HG03442 (cell line): ENCODE measurements around the gene RPS17.

ENCODE experiments used
- ATAC-seq: cut with Tn5 transposase; IDR thresholded peaks from one replicate; pipeline ENCODE4 v1.9.1; 2021; ENCODE audit warnings: mild to moderate bottlenecking, moderate library complexity; ENCODE audit not compliant: unreplicated experiment

The RPS17 gene

GRCh38 chr15:82540055-82540983 is at the start of gene RPS17:
TSS of gene RPS17 (minus strand) at chr15:82540457. CDS start at chr15:82540428, 29 bp downstream.
- peak; percentile 90 for ATAC-seq

- no peak for ATAC-seq
Observed at GRCh38 chr15:82587805-82588204, 47.5 kb upstream of the RPS17 start.

- ATAC-seq: no peak
Observed at GRCh38 chr15:82585072-82585471, 44.8 kb upstream of the RPS17 start.

GRCh38 chr15:82580713-82581112 is 40.5 kb upstream of the RPS17 start:
- ATAC-seq: no peak

GRCh38 chr15:82575335-82575734 is 35.1 kb upstream of the RPS17 start:
- no peak for ATAC-seq

GRCh38 chr15:82572986-82573385 is 32.7 kb upstream of the RPS17 start:
- ATAC-seq: no peak

- no peak for ATAC-seq
Observed at GRCh38 chr15:82572311-82572710, 32.1 kb upstream of the RPS17 start.

GRCh38 chr15:82571722-82572222 is 31.5 kb upstream of the RPS17 start:
- ATAC-seq: no peak

GRCh38 chr15:82570721-82571508 is 30.7 kb upstream of the RPS17 start:
- ATAC-seq: no peak

- no peak for ATAC-seq
Observed at GRCh38 chr15:82569834-82570233, 29.6 kb upstream of the RPS17 start.

- ATAC-seq: no peak
Observed at GRCh38 chr15:82568986-82569385, 28.7 kb upstream of the RPS17 start.

- ATAC-seq: no peak
Observed at GRCh38 chr15:82567661-82568060, 27.4 kb upstream of the RPS17 start.

- no peak for ATAC-seq
Observed at GRCh38 chr15:82566690-82567089, 26.4 kb upstream of the RPS17 start.

GRCh38 chr15:82558502-82558901 is 18.2 kb upstream of the RPS17 start:
- no peak for ATAC-seq

- ATAC-seq: no peak
Observed at GRCh38 chr15:82556315-82557035, 16.2 kb upstream of the RPS17 start.

GRCh38 chr15:82554849-82555248 is 14.6 kb upstream of the RPS17 start:
- ATAC-seq: no peak

- no peak for ATAC-seq
Observed at GRCh38 chr15:82554351-82554750, 14.1 kb upstream of the RPS17 start.

GRCh38 chr15:82553846-82554245 is 13.6 kb upstream of the RPS17 start:
- no peak for ATAC-seq

GRCh38 chr15:82552861-82553260 is 12.6 kb upstream of the RPS17 start:
- ATAC-seq: no peak

GRCh38 chr15:82551646-82552247 is 11.5 kb upstream of the RPS17 start:
- peak; percentile 58 for ATAC-seq
